Neural progenitor cell (in vitro differentiated cells): ENCODE results near the gene GNAQ. TPM values are rescaled to one million over a fixed set of nuclear protein-coding genes. Genes with fewer than 3 reads are reported as not detected.

Experiments
- DNase-seq: peaks from one replicate; pipeline ENCODE4 v3.0.0-alpha.2; 2016; ENCODE audit warnings: low spot score
- H2AFZ ChIP-seq: fragments of 200-600 bp; sonication (generic); replicated peaks from 2 replicates; pipeline ENCODE4 v1.6.1; 2016; ENCODE audit warnings: antibody characterized with exemption
- H3F3A ChIP-seq: fragments of 200-600 bp; sonication (generic); 2 replicates; pipeline ENCODE4 v1.6.1; 2016; ENCODE audit warnings: antibody characterized with exemption, low read depth
- H3K27ac ChIP-seq: fragments of 200-600 bp; sonication (generic); 2 replicates; pipeline ENCODE4 v1.5.1; 2016; ENCODE audit warnings: mild to moderate bottlenecking
- H3K27me3 ChIP-seq: fragments of 200-600 bp; sonication (generic); 2 replicates; pipeline ENCODE4 v1.6.1; 2016; ENCODE audit warnings: mild to moderate bottlenecking, moderate library complexity
- H3K36me3 ChIP-seq: fragments of 200-600 bp; sonication (generic); 2 replicates; pipeline ENCODE4 v1.5.1; 2016
- H3K4me1 ChIP-seq: fragments of 200-600 bp; sonication (generic); 2 replicates; pipeline ENCODE4 v1.6.1; 2016; ENCODE audit warnings: mixed run types
- H3K4me2 ChIP-seq: fragments of 200-600 bp; sonication (generic); 2 replicates; pipeline ENCODE4 v1.6.1; 2016
- H3K4me3 ChIP-seq: fragments of 200-600 bp; sonication (generic); 2 replicates; pipeline ENCODE4 v1.5.1; 2016
- H3K79me2 ChIP-seq: fragments of 200-600 bp; sonication (generic); 2 replicates; pipeline ENCODE4 v1.6.1; 2016; ENCODE audit warnings: low read depth
- H3K9ac ChIP-seq: fragments of 200-600 bp; sonication (generic); 2 replicates; pipeline ENCODE4 v1.6.1; 2016
- H3K9me3 ChIP-seq: fragments of 200-600 bp; sonication (generic); 2 replicates; pipeline ENCODE4 v1.5.1; 2016; ENCODE audit warnings: low read depth
- H4K20me1 ChIP-seq: fragments of 200-600 bp; sonication (generic); 2 replicates; pipeline ENCODE4 v1.6.1; 2016; ENCODE audit warnings: low read depth
- H3K27ac Mint-ChIP-seq: 3 replicates; pipeline ENCODE4 v1.8.0; 2021; ENCODE audit warnings: mixed read lengths
- H3K27me3 Mint-ChIP-seq: 2 replicates; pipeline ENCODE4 v1.8.0; 2022; ENCODE audit warnings: low read depth, mild to moderate bottlenecking, inconsistent platforms, moderate library complexity, mixed read lengths; ENCODE audit not compliant: insufficient read depth
- H3K36me3 Mint-ChIP-seq: 3 replicates; pipeline ENCODE4 v1.8.0; 2021; ENCODE audit warnings: mixed read lengths
- H3K4me1 Mint-ChIP-seq: 3 replicates; pipeline ENCODE4 v1.8.0; 2021; ENCODE audit warnings: mixed read lengths
- H3K4me3 Mint-ChIP-seq: 3 replicates; pipeline ENCODE4 v1.8.0; 2021; ENCODE audit warnings: mild to moderate bottlenecking, moderate library complexity, mixed read lengths
- H3K9me3 Mint-ChIP-seq: 3 replicates; pipeline ENCODE4 v1.8.0; 2020; ENCODE audit warnings: mixed read lengths
- CTCF ChIP-seq: fragments of 200-600 bp; sonication (generic); IDR thresholded peaks from 2 replicates; pipeline ENCODE4 v1.5.1; 2017; ENCODE audit warnings: antibody characterized with exemption, mild to moderate bottlenecking
- EZH2 ChIP-seq: fragments of 200-600 bp; sonication (generic); IDR thresholded peaks from 2 replicates; pipeline ENCODE4 v1.6.1; 2017; ENCODE audit warnings: antibody characterized with exemption, mild to moderate bottlenecking, moderate library complexity
- EZH2phosphoT487 ChIP-seq: fragments of 200-600 bp; sonication (generic); IDR thresholded peaks from 2 replicates; pipeline ENCODE4 v1.6.1; 2017; ENCODE audit warnings: antibody characterized with exemption
- total RNA-seq: library from RNA; depleted of rRNA; stranded (reverse); fragments of >200 nt; gene quantifications from 2 replicates; pipeline ENCODE4 v1.2.3, GENCODE V29; 2015; ENCODE audit warnings: low replicate concordance

GNAQ gene
- total RNA-seq, 1 donor from 2014 or later = 87.9 TPM

DNA sequence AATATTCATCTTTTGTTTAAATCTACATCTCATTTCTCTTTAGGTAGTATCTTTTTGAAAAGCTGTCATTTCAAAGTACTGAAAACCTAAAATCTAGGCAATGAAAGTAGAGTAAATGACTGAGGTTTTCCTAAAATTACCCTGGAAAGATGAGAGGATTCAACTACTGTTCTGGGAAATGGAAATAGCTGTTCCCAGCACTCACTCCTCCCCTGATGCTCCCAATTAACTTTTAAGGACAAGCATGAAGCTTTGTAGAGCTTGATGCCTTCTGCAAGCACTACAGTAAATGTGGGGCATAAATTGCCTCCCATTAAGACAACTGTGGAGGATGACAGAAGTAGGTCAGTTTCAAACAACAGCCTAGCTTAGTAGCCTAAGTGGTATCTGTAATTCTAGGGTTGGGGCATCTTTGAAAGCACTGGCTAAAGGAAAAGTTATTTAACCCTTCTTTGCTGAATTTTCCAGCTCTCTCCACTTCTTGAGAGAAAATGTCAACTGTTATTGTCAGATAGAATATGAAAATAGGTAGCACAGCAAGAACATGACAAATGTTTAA lies 283.3 kb downstream of the GNAQ start:
- Histone ChIP-seq H3K36me3 (no peaks in the 10 kb centered on the region), H2AFZ (no peak overlapping the region), H3K79me2 (no peaks in the 10 kb centered on the region), H3K27me3 (no peaks in the 10 kb centered on the region), H3K4me2 (no peak overlapping the region), H3K9me3 (no peaks in the 10 kb centered on the region), H3K27ac (no peak overlapping the region), H3K4me3 (no peak overlapping the region), H3K4me1 (peaks cover 4% of the 10 kb centered on the region), H3F3A (no peaks in the 10 kb centered on the region), H4K20me1 (no peaks in the 10 kb centered on the region), H3K9ac (no peak overlapping the region)
- Mint-ChIP-seq H3K27ac (no peak overlapping the region), H3K9me3 (no peaks in the 10 kb centered on the region), H3K27me3 (peaks cover under 1% of the 10 kb centered on the region), H3K4me3 (no peak overlapping the region), H3K36me3 (peaks cover 5% of the 10 kb centered on the region), H3K4me1 (no peaks in the 10 kb centered on the region)
- DNase-seq = no peak
- TF ChIP-seq EZH2phosphoT487 (no peak), CTCF (no peak), EZH2 (no peak)

GRCh38 chr9:77747163-77747562 lies 284.4 kb downstream of the GNAQ start:
- peaks cover 4% of the 10 kb centered on the region for H3K4me1 ChIP-seq
- no peaks in the 10 kb centered on the region for H3K9me3 Mint-ChIP-seq

GRCh38 chr9:77744841-77745430 lies 286.7 kb downstream of the GNAQ start:
- no peak overlapping the region for H3K4me3 Mint-ChIP-seq
- no peaks in the 10 kb centered on the region for H4K20me1 ChIP-seq
- no peaks in the 10 kb centered on the region for H3K36me3 ChIP-seq
- TF ChIP-seq EZH2phosphoT487 = no peak
- peaks cover 3% of the 10 kb centered on the region for H3K27me3 Mint-ChIP-seq
- H2AFZ ChIP-seq = no peak overlapping the region
- no peak overlapping the region for H3K27ac Mint-ChIP-seq
- H3K4me1 Mint-ChIP-seq = peaks cover 3% of the 10 kb centered on the region
- H3K79me2 ChIP-seq = no peaks in the 10 kb centered on the region
- H3K27ac ChIP-seq = no peak overlapping the region
- peaks cover 5% of the 10 kb centered on the region for H3K36me3 Mint-ChIP-seq
- H3K9me3 Mint-ChIP-seq = no peaks in the 10 kb centered on the region
- H3K9me3 ChIP-seq = no peaks in the 10 kb centered on the region
- H3F3A ChIP-seq = no peaks in the 10 kb centered on the region
- no peaks in the 10 kb centered on the region for H3K27me3 ChIP-seq
- no peak overlapping the region for H3K4me2 ChIP-seq
- no peak for DNase-seq
- peaks cover 4% of the 10 kb centered on the region for H3K4me1 ChIP-seq
- H3K4me3 ChIP-seq = no peak overlapping the region
- no peak overlapping the region for H3K9ac ChIP-seq

More at GRCh38 chr9:77747163-77747562, 284.4 kb downstream of the GNAQ start:
- H3K27ac ChIP-seq = no peak overlapping the region
- H3K27ac Mint-ChIP-seq = no peak overlapping the region
- peaks cover 5% of the 10 kb centered on the region for H3K36me3 Mint-ChIP-seq
- H3K79me2 ChIP-seq = no peaks in the 10 kb centered on the region
- H3K27me3 ChIP-seq = no peaks in the 10 kb centered on the region
- H3K9ac ChIP-seq = no peak overlapping the region
- no peak overlapping the region for H3K4me3 Mint-ChIP-seq
- no peak for TF ChIP-seq EZH2phosphoT487
- no peak for TF ChIP-seq EZH2
- no peak for TF ChIP-seq CTCF
- peaks cover 3% of the 10 kb centered on the region for H3K4me1 Mint-ChIP-seq
- no peaks in the 10 kb centered on the region for H4K20me1 ChIP-seq
- H2AFZ ChIP-seq = no peak overlapping the region
- no peak overlapping the region for H3K4me2 ChIP-seq
- DNase-seq = no peak
- no peaks in the 10 kb centered on the region for H3K36me3 ChIP-seq
- no peaks in the 10 kb centered on the region for H3K9me3 ChIP-seq
- no peaks in the 10 kb centered on the region for H3F3A ChIP-seq
- no peak overlapping the region for H3K4me3 ChIP-seq
- H3K27me3 Mint-ChIP-seq = peaks cover 3% of the 10 kb centered on the region

GRCh38 chr9:77743386-77743785 lies 288.2 kb downstream of the GNAQ start:
- H3K27me3 Mint-ChIP-seq = peaks cover 3% of the 10 kb centered on the region
- Histone ChIP-seq H3F3A (no peaks in the 10 kb centered on the region), H3K27ac (no peak overlapping the region), H3K9me3 (no peaks in the 10 kb centered on the region), H3K79me2 (no peaks in the 10 kb centered on the region), H3K9ac (no peak overlapping the region), H3K4me1 (peaks cover 4% of the 10 kb centered on the region), H2AFZ (no peak overlapping the region), H4K20me1 (no peaks in the 10 kb centered on the region), H3K4me3 (no peak overlapping the region), H3K27me3 (no peaks in the 10 kb centered on the region), H3K36me3 (no peaks in the 10 kb centered on the region), H3K4me2 (no peak overlapping the region)
- no peak overlapping the region for H3K27ac Mint-ChIP-seq
- DNase-seq = no peak
- H3K36me3 Mint-ChIP-seq = peaks cover 5% of the 10 kb centered on the region
- no peaks in the 10 kb centered on the region for H3K9me3 Mint-ChIP-seq
- TF ChIP-seq CTCF (no peak), EZH2 (no peak), EZH2phosphoT487 (no peak)
- H3K4me1 Mint-ChIP-seq = peaks cover 12% of the 10 kb centered on the region
- no peak overlapping the region for H3K4me3 Mint-ChIP-seq
